Measurements from ENCODE around the gene CHN1.

DNA sequence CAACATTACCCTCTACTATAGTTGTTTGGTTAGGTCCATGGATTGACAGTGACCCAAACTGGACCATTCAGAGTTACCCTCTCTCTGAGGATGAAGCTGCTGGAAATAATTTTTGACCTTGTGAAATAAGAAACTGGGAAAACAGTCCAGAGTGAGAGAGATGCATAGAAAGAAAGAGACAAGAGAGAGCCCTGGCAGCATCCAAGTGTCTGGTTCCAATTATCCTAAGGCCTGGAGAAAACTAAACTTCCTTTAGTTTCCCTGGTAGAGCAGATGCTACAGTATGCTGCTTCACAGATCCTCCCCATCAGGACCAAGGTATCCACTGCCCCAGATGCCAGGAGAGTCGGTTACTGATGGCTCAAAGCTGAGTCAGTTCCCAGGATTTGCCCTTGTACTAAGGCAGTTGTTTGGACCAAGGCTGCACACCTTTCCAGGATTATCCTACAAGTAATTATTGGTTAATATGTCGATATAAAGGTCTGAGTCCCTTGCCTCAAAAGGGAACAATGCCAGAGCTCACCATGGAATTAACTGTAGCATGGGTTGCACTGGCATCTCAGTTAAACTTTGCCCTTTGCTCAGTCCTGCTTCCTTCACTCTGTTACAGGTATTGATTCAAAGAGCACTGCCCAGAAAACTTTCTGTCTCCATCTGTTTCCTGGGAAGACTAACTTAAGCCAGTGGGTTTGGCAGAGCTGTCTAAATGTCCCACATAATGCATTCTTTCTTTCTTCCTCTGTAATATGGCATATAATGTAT is 14.6 kb upstream of the CHN1 start:
- TF ChIP-seq, protein P1, sequence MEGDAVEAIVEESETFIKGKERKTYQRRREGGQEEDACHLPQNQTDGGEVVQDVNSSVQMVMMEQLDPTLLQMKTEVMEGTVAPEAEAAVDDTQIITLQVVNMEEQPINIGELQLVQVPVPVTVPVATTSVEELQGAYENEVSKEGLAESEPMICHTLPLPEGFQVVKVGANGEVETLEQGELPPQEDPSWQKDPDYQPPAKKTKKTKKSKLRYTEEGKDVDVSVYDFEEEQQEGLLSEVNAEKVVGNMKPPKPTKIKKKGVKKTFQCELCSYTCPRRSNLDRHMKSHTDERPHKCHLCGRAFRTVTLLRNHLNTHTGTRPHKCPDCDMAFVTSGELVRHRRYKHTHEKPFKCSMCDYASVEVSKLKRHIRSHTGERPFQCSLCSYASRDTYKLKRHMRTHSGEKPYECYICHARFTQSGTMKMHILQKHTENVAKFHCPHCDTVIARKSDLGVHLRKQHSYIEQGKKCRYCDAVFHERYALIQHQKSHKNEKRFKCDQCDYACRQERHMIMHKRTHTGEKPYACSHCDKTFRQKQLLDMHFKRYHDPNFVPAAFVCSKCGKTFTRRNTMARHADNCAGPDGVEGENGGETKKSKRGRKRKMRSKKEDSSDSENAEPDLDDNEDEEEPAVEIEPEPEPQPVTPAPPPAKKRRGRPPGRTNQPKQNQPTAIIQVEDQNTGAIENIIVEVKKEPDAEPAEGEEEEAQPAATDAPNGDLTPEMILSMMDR (optimal IDR thresholded peaks at IDR 0.05 in 1 of 3, IDR thresholded peaks at IDR 0.05 in 1 of 3, conservative IDR thresholded peaks at IDR 0.05 in 1 of 3; ENCODE audit: extremely low read depth in 1 of 3, insufficient read depth in 2 of 3, low read length in 3 of 3): no peak
- no peak for TF ChIP-seq EZH2 (IDR thresholded peaks at IDR 0.05; ENCODE audit: low read length)
